ENCODE results near the gene TMC1. TPM values are rescaled to one million over a fixed set of nuclear protein-coding genes. Genes with fewer than 3 reads are reported as not detected.
"Not testable (repeated sequence)": the region's sequence is repeated elsewhere in the genome, so short reads cannot be mapped to it uniquely, and the experiment has no call there.

The TMC1 gene
- total RNA-seq, result under 1 TPM; 0.29 to 0.42 TPM

- not testable (repeated sequence) for H3K27me3 ChIP-seq; H3K9me3 ChIP-seq; H3K9ac ChIP-seq (ENCODE audit: low read depth in 2 of 2, low read length in 2 of 2); DNase-seq; H3K4me1 ChIP-seq; H3K27ac ChIP-seq; H3K4me3 ChIP-seq; H3K36me3 ChIP-seq
- intact Hi-C loops (cut with DNase I), result loop anchor here (5.0 to 10.0 kb wide), 2 partner anchors 53 to 81 kb away; no protein-coding TSS in a partner anchor
Measured at GRCh38 chr9:72521416-72521815, at the start of gene TMC1. Gene TMC1 (plus strand): TSS chr9:72521608. CDS start chr9:72648649, 127,041 bp downstream.

- H3K4me3 ChIP-seq, result no peak overlapping the region
- intact Hi-C loops (cut with DNase I), result loop anchor here (10.0 kb wide), 2 partner anchors 121 to 179 kb away; no protein-coding TSS in a partner anchor
- DNase-seq, result no peak
- H3K27me3 ChIP-seq, result no peaks in the 10 kb centered on the region
- no peak overlapping the region for H3K9ac ChIP-seq (ENCODE audit: low read depth in 2 of 2, low read length in 2 of 2)
- no peaks in the 10 kb centered on the region for H3K36me3 ChIP-seq
- peak overlapping the region; percentile 70 for H3K27ac ChIP-seq
- H3K9me3 ChIP-seq, result no peaks in the 10 kb centered on the region
- TF ChIP-seq, protein P1, sequence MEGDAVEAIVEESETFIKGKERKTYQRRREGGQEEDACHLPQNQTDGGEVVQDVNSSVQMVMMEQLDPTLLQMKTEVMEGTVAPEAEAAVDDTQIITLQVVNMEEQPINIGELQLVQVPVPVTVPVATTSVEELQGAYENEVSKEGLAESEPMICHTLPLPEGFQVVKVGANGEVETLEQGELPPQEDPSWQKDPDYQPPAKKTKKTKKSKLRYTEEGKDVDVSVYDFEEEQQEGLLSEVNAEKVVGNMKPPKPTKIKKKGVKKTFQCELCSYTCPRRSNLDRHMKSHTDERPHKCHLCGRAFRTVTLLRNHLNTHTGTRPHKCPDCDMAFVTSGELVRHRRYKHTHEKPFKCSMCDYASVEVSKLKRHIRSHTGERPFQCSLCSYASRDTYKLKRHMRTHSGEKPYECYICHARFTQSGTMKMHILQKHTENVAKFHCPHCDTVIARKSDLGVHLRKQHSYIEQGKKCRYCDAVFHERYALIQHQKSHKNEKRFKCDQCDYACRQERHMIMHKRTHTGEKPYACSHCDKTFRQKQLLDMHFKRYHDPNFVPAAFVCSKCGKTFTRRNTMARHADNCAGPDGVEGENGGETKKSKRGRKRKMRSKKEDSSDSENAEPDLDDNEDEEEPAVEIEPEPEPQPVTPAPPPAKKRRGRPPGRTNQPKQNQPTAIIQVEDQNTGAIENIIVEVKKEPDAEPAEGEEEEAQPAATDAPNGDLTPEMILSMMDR (IDR thresholded peaks at IDR 0.05), result no peak
- peaks cover 18% of the 10 kb centered on the region for H3K4me1 ChIP-seq
Measured at GRCh38 chr9:72473474-72474261, 47.7 kb upstream of the TMC1 start.

- Histone ChIP-seq H3K4me1 (peaks cover 18% of the 10 kb centered on the region), H3K4me3 (no peak overlapping the region), H3K27ac (peak overlapping the region; percentile 70), H3K36me3 (no peaks in the 10 kb centered on the region), H3K9ac (ENCODE audit: low read depth in 2 of 2, low read length in 2 of 2) (no peak overlapping the region), H3K9me3 (no peaks in the 10 kb centered on the region), H3K27me3 (no peaks in the 10 kb centered on the region)
- TF ChIP-seq, protein P1 (IDR thresholded peaks at IDR 0.05), result no peak
- intact Hi-C loops (cut with DNase I), result loop anchor here (10.0 kb wide), 2 partner anchors 120 to 180 kb away; no protein-coding TSS in a partner anchor
- DNase-seq, result no peak
Measured at GRCh38 chr9:72474676-72475075, 46.7 kb upstream of the TMC1 start.

DNA sequence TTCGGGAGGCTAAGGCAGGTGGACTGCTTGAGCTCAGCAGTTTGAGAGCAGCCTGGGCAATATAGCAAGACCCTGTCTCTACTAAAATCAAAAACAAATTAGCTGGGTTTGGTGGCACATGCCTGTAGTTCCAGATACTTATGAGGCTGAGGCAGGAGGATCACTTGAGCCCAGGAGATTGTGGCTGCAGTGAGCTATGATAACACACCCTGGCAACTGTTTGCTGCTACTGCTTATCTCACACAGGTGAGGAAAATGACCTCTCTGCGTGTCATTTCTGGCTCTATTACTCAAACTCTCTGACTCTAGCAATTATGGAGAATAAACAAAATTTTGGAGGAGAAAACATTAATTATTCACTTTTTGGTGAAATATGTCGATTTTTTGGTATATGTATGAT is 45.3 kb upstream of the TMC1 start:
- Histone ChIP-seq H3K27me3 (no peaks in the 10 kb centered on the region), H3K27ac (peak overlapping the region; percentile 67), H3K9ac (ENCODE audit: low read depth in 2 of 2, low read length in 2 of 2) (no peak overlapping the region), H3K36me3 (no peaks in the 10 kb centered on the region), H3K4me1 (peaks cover 18% of the 10 kb centered on the region), H3K4me3 (no peak overlapping the region), H3K9me3 (no peaks in the 10 kb centered on the region)
- TF ChIP-seq, protein P1 (IDR thresholded peaks at IDR 0.05), result no peak
- intact Hi-C loops (cut with DNase I), result loop anchor here (10.0 kb wide), 2 partner anchors 119 to 181 kb away; no protein-coding TSS in a partner anchor
- DNase-seq, result peak; percentile 32

- Histone ChIP-seq H3K27ac (peak overlapping the region; percentile 67), H3K9ac (ENCODE audit: low read depth in 2 of 2, low read length in 2 of 2) (no peak overlapping the region), H3K4me3 (no peak overlapping the region), H3K9me3 (no peaks in the 10 kb centered on the region), H3K36me3 (no peaks in the 10 kb centered on the region), H3K27me3 (no peaks in the 10 kb centered on the region), H3K4me1 (peaks cover 18% of the 10 kb centered on the region)
- intact Hi-C loops (cut with DNase I), result loop anchor here (10.0 kb wide), 2 partner anchors 118 to 182 kb away; no protein-coding TSS in a partner anchor
- TF ChIP-seq, protein P1 (IDR thresholded peaks at IDR 0.05), result no peak
- peak; percentile 59 for DNase-seq
Measured at GRCh38 chr9:72476617-72477437, 44.6 kb upstream of the TMC1 start.
